HUDEP-2 (cell line): Measurements from ENCODE around the gene SMAD9.
A peak's percentile ranks its signal among the peaks of the same experiment; 100 is the strongest.

Experiments
- DNase-seq, 76 experiments: peaks; one replicate each; lab custom pipeline; 2025; ENCODE audit not compliant: unreplicated experiment in 76 of 76; lab: John Stamatoyannopoulos, UW

The SMAD9 gene

GRCh38 chr13:36870050-36870692 lies 49.9 kb downstream of the SMAD9 start:
- DNase-seq = no peak

- DNase-seq = no peak
These were observed 53.8 kb downstream of the SMAD9 start for GRCh38 chr13:36866232-36866631.

- no peak for DNase-seq
These were observed 54.8 kb downstream of the SMAD9 start for GRCh38 chr13:36865265-36865664.

GRCh38 chr13:36862722-36863121 lies 57.3 kb downstream of the SMAD9 start:
- no peak for DNase-seq

GRCh38 chr13:36862002-36862685 lies 57.9 kb downstream of the SMAD9 start:
- peak in 1 of 76 experiments; percentile 16 for DNase-seq

GRCh38 chr13:36859259-36859658 lies 60.8 kb downstream of the SMAD9 start:
- DNase-seq = no peak

- DNase-seq = peak in 33 of 76 experiments; percentile 3 to 71 (median 37)
These were observed 61.7 kb downstream of the SMAD9 start for GRCh38 chr13:36858290-36858689.

- DNase-seq = peak in 60 of 76 experiments; percentile 3 to 78 (median 41)
These were observed 62.8 kb downstream of the SMAD9 start for GRCh38 chr13:36857253-36857652.

GRCh38 chr13:36850790-36851438 lies 69.1 kb downstream of the SMAD9 start:
- DNase-seq = peak in 40 of 76 experiments; percentile 1 to 57 (median 20)

GRCh38 chr13:36848199-36848982 lies 71.6 kb downstream of the SMAD9 start:
- DNase-seq = peak in 9 of 76 experiments; percentile 3 to 37 (median 10)

- DNase-seq = no peak
These were observed 72.4 kb downstream of the SMAD9 start for GRCh38 chr13:36847606-36848005.

- peak in 3 of 76 experiments; percentile 6 to 13 (median 13) for DNase-seq
These were observed 78.6 kb downstream of the SMAD9 start for GRCh38 chr13:36841391-36841790.

- no peak for DNase-seq
These were observed 79.3 kb downstream of the SMAD9 start for GRCh38 chr13:36840718-36841250.

GRCh38 chr13:36839981-36840380 lies 80.1 kb downstream of the SMAD9 start:
- no peak for DNase-seq

GRCh38 chr13:36839281-36839680 lies 80.8 kb downstream of the SMAD9 start:
- DNase-seq = no peak

GRCh38 chr13:36837354-36838092 lies 82.5 kb downstream of the SMAD9 start:
- no peak for DNase-seq

GRCh38 chr13:36834299-36834698 lies 85.7 kb downstream of the SMAD9 start:
- no peak for DNase-seq

GRCh38 chr13:36831291-36831690 lies 88.7 kb downstream of the SMAD9 start:
- DNase-seq = no peak

- DNase-seq = peak in 48 of 76 experiments; percentile 1 to 74 (median 26)
These were observed 90.3 kb downstream of the SMAD9 start for GRCh38 chr13:36829753-36830152.

GRCh38 chr13:36822785-36823184 lies 97.3 kb downstream of the SMAD9 start:
- DNase-seq = no peak
